H1 (cell line): ENCODE data around the gene S100PBP. TPM values are rescaled to one million over a fixed set of nuclear protein-coding genes. Genes with fewer than 3 reads are reported as not detected.

Experiments
- CTCF ChIA-PET: fragments of 300-600 bp; sonication (Branson Sonifier 250); formaldehyde crosslinking; loops from one replicate; lab custom pipeline; 2021; ENCODE audit not compliant: partially characterized antibody; lab: Charles Lee
- POLR2A ChIA-PET: fragments of 300-600 bp; sonication (Branson Sonifier 250); formaldehyde crosslinking; loops from one replicate; lab custom pipeline; 2021; ENCODE audit warnings: inconsistent platforms; ENCODE audit not compliant: partially characterized antibody; lab: Charles Lee
- DNase-seq, 2 experiments: peaks; one replicate each; pipeline versions ENCODE4 v3.0.0 to v3.0.0-alpha.2; 2010 to 2022; ENCODE audit warnings: low spot score in 2 of 2, low read depth in 1 of 2, mixed read lengths in 1 of 2
- FAIRE-seq: peaks from 2 replicates; lab custom pipeline; 2011; peaks lifted over from hg19 to GRCh38; lab: Jason Lieb, UNC
- H2AFZ ChIP-seq: 2 replicates; pipeline ENCODE4 v1.8.1; 2012; ENCODE audit warnings: low read length, inconsistent platforms
- H2AK5ac ChIP-seq: 2 replicates; pipeline ENCODE4 v1.6.1; 2013; ENCODE audit warnings: low read depth, low read length
- H2BK120ac ChIP-seq: replicated peaks from 2 replicates; pipeline ENCODE3; 2013; ENCODE audit warnings: low read depth, low read length, inconsistent platforms
- H2BK12ac ChIP-seq: 2 replicates; pipeline ENCODE4 v1.6.1; 2013; ENCODE audit warnings: low read depth, low read length
- H2BK15ac ChIP-seq: 2 replicates; pipeline ENCODE4 v1.6.1; 2013; ENCODE audit warnings: low read length
- H2BK20ac ChIP-seq: 2 replicates; pipeline ENCODE4 v1.6.1; 2013; ENCODE audit warnings: low read length
- H2BK5ac ChIP-seq: 2 replicates; pipeline ENCODE4 v1.6.1; 2013; ENCODE audit warnings: low read depth, low read length
- H3K14ac ChIP-seq: 2 replicates; pipeline ENCODE4 v1.6.1; 2013; ENCODE audit warnings: inconsistent platforms; ENCODE audit not compliant: insufficient read length
- H3K18ac ChIP-seq: 2 replicates; pipeline ENCODE4 v1.6.1; 2013; ENCODE audit warnings: low read length; ENCODE audit errors: extremely low read depth
- H3K23ac ChIP-seq: 2 replicates; pipeline ENCODE4 v1.6.1; 2013; ENCODE audit warnings: inconsistent platforms; ENCODE audit not compliant: insufficient read length
- H3K23me2 ChIP-seq: 2 replicates; pipeline ENCODE4 v1.6.1; 2013; ENCODE audit warnings: low read depth, low read length
- H3K27ac ChIP-seq: 2 replicates; pipeline ENCODE4 v1.6.1; 2011; ENCODE audit warnings: low read depth, low read length, inconsistent platforms
- H3K27me3 ChIP-seq, 4 experiments: replicated peaks in 1 of 4; 1 replicate in 1 of 4; 2 replicates in 3 of 4; pipeline versions ENCODE4 v1.6.1 to v1.8.1; 2011 to 2013; ENCODE audit warnings: low read length in 3 of 4, mild to moderate bottlenecking in 3 of 4, inconsistent platforms in 2 of 4, mixed read lengths in 2 of 4, moderate library complexity in 1 of 4; ENCODE audit not compliant: control insufficient read depth in 3 of 4, insufficient read depth in 3 of 4; ENCODE audit errors: extremely low read depth in 1 of 4
- H3K36me3 ChIP-seq, 4 experiments: 2 replicates each; pipeline versions ENCODE4 v1.6.1 to v1.8.1; 2011 to 2013; ENCODE audit warnings: mild to moderate bottlenecking in 4 of 4, low read length in 3 of 4, moderate library complexity in 2 of 4, control low read depth in 1 of 4, inconsistent platforms in 1 of 4; ENCODE audit not compliant: insufficient read depth in 4 of 4, control insufficient read depth in 2 of 4
- H3K4ac ChIP-seq: replicated peaks from 2 replicates; pipeline ENCODE3; 2013; ENCODE audit warnings: low read length, low read depth, mixed read lengths, inconsistent platforms; ENCODE audit not compliant: insufficient read length
- H3K4me1 ChIP-seq, 4 experiments: replicated peaks in 1 of 4; 1 replicate in 1 of 4; 2 replicates in 3 of 4; pipeline versions ENCODE4 v1.6.1 to v1.8.1; 2011 to 2013; ENCODE audit warnings: low read length in 3 of 4, inconsistent platforms in 2 of 4, mixed read lengths in 1 of 4; ENCODE audit not compliant: insufficient read depth in 4 of 4, control insufficient read depth in 3 of 4
- H3K4me2 ChIP-seq, 2 experiments: 2 replicates each; pipeline versions ENCODE4 v1.6.1 to v1.8.1; 2011 to 2013; ENCODE audit warnings: low read depth in 2 of 2, low read length in 2 of 2, control low read depth in 1 of 2, inconsistent platforms in 1 of 2, mild to moderate bottlenecking in 1 of 2; ENCODE audit not compliant: insufficient read depth in 1 of 2
- H3K4me3 ChIP-seq, 4 experiments: fragments of 200-600, 300-600 bp in 1 of 4; sonication (generic), shearing (Covaris generic), sonication (Bioruptor Twin) in 1 of 4; 2 replicates each; pipeline versions ENCODE4 v1.5.1 to v1.8.1; 2011 to 2016; ENCODE audit warnings: low read length in 4 of 4, low read depth in 3 of 4, control low read depth in 2 of 4, inconsistent platforms in 2 of 4, mild to moderate bottlenecking in 2 of 4, mixed read lengths in 1 of 4, moderate library complexity in 1 of 4; ENCODE audit not compliant: insufficient read depth in 2 of 4; ENCODE audit errors: extremely low read depth in 1 of 4
- H3K56ac ChIP-seq: replicated peaks from 2 replicates; pipeline ENCODE3; 2013; ENCODE audit warnings: low read depth, mild to moderate bottlenecking, mixed read lengths, low read length, inconsistent platforms; ENCODE audit not compliant: insufficient read length
- H3K79me1 ChIP-seq: 2 replicates; pipeline ENCODE4 v1.6.1; 2013; ENCODE audit warnings: low read depth, low read length, control low read depth
- H3K79me2 ChIP-seq, 2 experiments: 2 replicates each; pipeline versions ENCODE4 v1.6.1 to v1.8.1; 2012 to 2013; ENCODE audit warnings: low read length in 2 of 2, mild to moderate bottlenecking in 2 of 2, inconsistent platforms in 1 of 2; ENCODE audit not compliant: insufficient read depth in 2 of 2, control insufficient read depth in 1 of 2
- H3K9ac ChIP-seq, 4 experiments: replicated peaks in 1 of 4; 1 replicate in 1 of 4; 2 replicates in 3 of 4; pipeline versions ENCODE4 v1.6.1 to v1.8.1; 2011 to 2013; ENCODE audit warnings: low read depth in 3 of 4, low read length in 3 of 4, control low read depth in 2 of 4, mild to moderate bottlenecking in 2 of 4, moderate library complexity in 2 of 4, inconsistent platforms in 1 of 4; ENCODE audit errors: extremely low read depth in 1 of 4
- H3K9me3 ChIP-seq, 2 experiments: 2 replicates each; pipeline versions ENCODE4 v1.6.1 to v1.8.1; 2012 to 2013; ENCODE audit warnings: mild to moderate bottlenecking in 2 of 2, moderate library complexity in 2 of 2, control low read depth in 1 of 2, inconsistent platforms in 1 of 2, low read depth in 1 of 2, low read length in 1 of 2, mixed read lengths in 1 of 2; ENCODE audit not compliant: insufficient read depth in 2 of 2
- H4K20me1 ChIP-seq, 2 experiments: replicated peaks in 1 of 2; 2 replicates each; pipeline versions ENCODE3 to v1.8.1; 2011 to 2013; ENCODE audit warnings: inconsistent platforms in 2 of 2, low read length in 2 of 2, mild to moderate bottlenecking in 1 of 2; ENCODE audit not compliant: insufficient read depth in 2 of 2, control insufficient read depth in 1 of 2
- H4K5ac ChIP-seq: 2 replicates; pipeline ENCODE4 v1.6.1; 2013; ENCODE audit warnings: low read length, low read depth, mixed read lengths, inconsistent platforms; ENCODE audit not compliant: insufficient read length
- H4K8ac ChIP-seq: 2 replicates; pipeline ENCODE4 v1.8.0; 2013; ENCODE audit warnings: mild to moderate bottlenecking, moderate library complexity, low read length, inconsistent platforms; ENCODE audit not compliant: insufficient read depth; ENCODE audit errors: extremely low read depth
- H4K91ac ChIP-seq: replicated peaks from 2 replicates; pipeline ENCODE3; 2013; ENCODE audit warnings: low read length, mixed read lengths, inconsistent platforms; ENCODE audit not compliant: insufficient read length
- ATF2 ChIP-seq: IDR thresholded peaks from 2 replicates; pipeline ENCODE4 v1.6.1; 2012; ENCODE audit warnings: low read length, inconsistent platforms
- CREB1 ChIP-seq: IDR thresholded peaks from 2 replicates; pipeline ENCODE4 v1.6.1; 2012; ENCODE audit warnings: inconsistent platforms
- HDAC2 ChIP-seq, 2 experiments: fragments of 300-600 bp in 1 of 2; sonication (generic) in 1 of 2; IDR thresholded peaks; 2 replicates each; pipeline ENCODE4 v1.6.1; 2011 to 2012; ENCODE audit warnings: low read depth in 2 of 2, low read length in 2 of 2, mild to moderate bottlenecking in 2 of 2, moderate library complexity in 2 of 2, borderline replicate concordance in 1 of 2, inconsistent platforms in 1 of 2
- JUND ChIP-seq: IDR thresholded peaks from 2 replicates; pipeline ENCODE4 v1.6.1; 2011; ENCODE audit warnings: mild to moderate bottlenecking, improper control_type of control experiment, low read length
- KDM1A ChIP-seq: fragments of 200-600, 300-600 bp; sonication (generic); IDR thresholded peaks from 2 replicates; pipeline ENCODE4 v1.7.1; 2016; ENCODE audit warnings: mild to moderate bottlenecking, low read length, borderline replicate concordance
- KDM5A ChIP-seq: fragments of 200-600 bp; IDR thresholded peaks from 2 replicates; pipeline ENCODE4 v1.7.1; 2012; ENCODE audit warnings: mild to moderate bottlenecking, low read length, inconsistent platforms, mixed read lengths
- MAFK ChIP-seq: IDR thresholded peaks from 2 replicates; pipeline ENCODE4 v1.6.1; 2012; ENCODE audit warnings: low read depth, mild to moderate bottlenecking, improper control_type of control experiment, low read length
- RAD21 ChIP-seq, 2 experiments: IDR thresholded peaks in 1 of 2; conservative IDR thresholded peaks in 1 of 2; 2 replicates each; pipeline ENCODE4 v1.6.1; 2011; ENCODE audit warnings: low read depth in 2 of 2, low read length in 2 of 2, improper control_type of control experiment in 1 of 2, inconsistent platforms in 1 of 2, mild to moderate bottlenecking in 1 of 2, moderate library complexity in 1 of 2
- WGBS, 2 experiments: shearing (Covaris generic) in 1 of 2; methylation state at CpG; one replicate each; pipeline versions ENCODE4 v1.1.6 to v1.1.7; 2013 to 2015; ENCODE audit warnings: low lambda C conversion rate in 2 of 2, mixed read lengths in 2 of 2, inconsistent platforms in 1 of 2, low coverage in 1 of 2, missing lambda C conversion rate in 1 of 2; ENCODE audit not compliant: insufficient replicate concordance in 2 of 2, insufficient coverage in 1 of 2, insufficient read length in 1 of 2; ENCODE audit errors: extremely low coverage in 1 of 2, missing lambda C conversion rate in 1 of 2; 5-methylcytosine and 5-hydroxymethylcytosine counted together
- polyA plus RNA-seq, 7 experiments: library from polyadenylated mRNA; depleted of rRNA in 3 of 7; stranded (reverse) in 5 of 7; unstranded in 2 of 7; fragments of >200 nt in 5 of 7; fragments of 200-250 nt in 2 of 7; gene quantifications; 1 replicate in 5 of 7; 2 replicates in 1 of 7; 4 replicates in 1 of 7; pipeline versions ENCODE4 v1.2.1 to v1.2.3, GENCODE V29; 2011 to 2013; ENCODE audit warnings: missing spikeins in 2 of 7, mixed read lengths in 2 of 7
- total RNA-seq: library from RNA; stranded (reverse); fragmentation: NEBNext Ultra II Directional; extraction: Animal tissue kit (Norgen Biotek cat#: 25700); gene quantifications from 2 replicates; pipeline ENCODE4 v1.2.1, GENCODE V29; 2021
- TF ChIP-seq, protein P1 (sequence below): IDR thresholded peaks from 2 replicates; pipeline ENCODE4 v1.6.1; 2011; ENCODE audit warnings: low read depth, mild to moderate bottlenecking, low read length; ENCODE audit not compliant: insufficient read depth

Gene S100PBP
- total and polyA plus RNA-seq, 2 of the 8 experiments (the other 6 are each of a cell fraction or from before 2014, with no cell fraction given), result 43.8 to 68.3 TPM

DNA sequence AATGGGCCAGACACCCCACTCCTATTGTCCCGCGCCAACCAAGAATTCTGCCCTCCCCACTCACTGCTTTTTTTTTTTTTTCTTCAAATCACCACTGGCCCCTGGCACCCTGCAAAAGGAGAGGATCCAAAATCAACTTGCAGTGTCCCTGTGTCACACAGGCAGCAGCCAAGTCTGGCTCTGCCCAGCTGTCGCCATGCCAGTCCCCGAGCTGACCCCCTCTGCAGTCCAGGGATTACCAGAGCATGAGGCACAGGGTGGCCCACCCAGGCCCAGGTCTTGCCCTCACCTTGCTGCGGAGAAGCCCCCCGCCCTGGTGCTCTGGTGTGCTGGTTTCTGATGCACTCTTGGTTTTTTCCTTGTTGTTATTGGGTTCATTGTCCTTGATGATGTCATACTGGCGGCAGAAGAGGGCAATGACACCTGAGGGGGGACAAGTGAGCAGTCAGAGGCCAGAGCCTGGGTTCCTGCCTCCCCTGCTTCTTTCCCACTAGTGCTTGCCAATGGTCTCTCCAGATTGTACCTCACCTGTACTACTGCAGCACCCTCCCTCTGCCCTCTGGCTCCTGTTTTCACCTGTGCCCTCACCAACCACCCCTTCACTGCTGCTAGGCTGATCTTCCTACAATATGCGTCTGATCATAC lies 47.0 kb downstream of the S100PBP start:
- Histone ChIP-seq H3K23me2 (no peaks in the 10 kb centered on the region), H2BK20ac (no peak overlapping the region), H2BK12ac (no peak overlapping the region), H3K4me3 (no peak overlapping the region), H3K18ac (no peak overlapping the region), H4K8ac (no peak overlapping the region), H3K9me3 (no peaks in the 10 kb centered on the region), H3K79me2 (no peaks in the 10 kb centered on the region), H3K27me3 (peaks cover 0 to 11% (median 5%) of the 10 kb centered on the region in 4 experiments; a peak in 6 of 7 replicates), H3K4me1 (peaks cover 0 to 1% (median under 1%) of the 10 kb centered on the region in 4 experiments; a peak in 3 of 7 replicates), H3K23ac (no peak overlapping the region), H3K14ac (no peak overlapping the region), H3K9ac (no peak overlapping the region), H2AFZ (no peak overlapping the region), H2AK5ac (no peak overlapping the region), H3K4ac (no peak overlapping the region), H3K4me2 (no peak overlapping the region), H3K79me1 (no peaks in the 10 kb centered on the region), H3K36me3 (peaks cover 0 to 7% (median 0%) of the 10 kb centered on the region in 4 experiments; a peak in 4 of 8 replicates), H4K5ac (no peak overlapping the region), H4K91ac (no peak overlapping the region), H3K27ac (no peak overlapping the region), H2BK15ac (no peak overlapping the region), H2BK120ac (no peak overlapping the region), H4K20me1 (peaks cover 0 to 2% of the 10 kb centered on the region in 2 experiments), H2BK5ac (no peak overlapping the region), H3K56ac (no peak overlapping the region)
- ChIA-PET POLR2A (interaction anchor here (1.0 kb wide), 1 partner anchor 47 kb away, joined by 5 read pairs; the partner anchor contains the start of genes S100PBP and YARS1), CTCF (interaction anchor here (1.7 to 2.8 kb wide), 3 partner anchors 12 to 28 kb away, joined by 5 to 11 read pairs (median 8); no protein-coding TSS in a partner anchor)
- 83% methylated on average over 8 of the region's 8 CpGs; no CpG with 5 or more reads in 1 of the 2 experiments for WGBS, 2 experiments
- FAIRE-seq, result no peak
- TF ChIP-seq RAD21 (IDR thresholded peaks at IDR 0.05 in 1 of 2, conservative IDR thresholded peaks at IDR 0.05 in 1 of 2; ENCODE audit: low read depth in 2 of 2, low read length in 2 of 2) (no peak), MAFK (no peak), JUND (no peak), ATF2 (no peak), CREB1 (no peak), KDM1A (no peak), KDM5A (no peak), HDAC2 (IDR thresholded peaks at IDR 0.05; ENCODE audit: borderline replicate concordance in 1 of 2, low read depth in 2 of 2, low read length in 2 of 2) (no peak)
- TF ChIP-seq, protein P1, sequence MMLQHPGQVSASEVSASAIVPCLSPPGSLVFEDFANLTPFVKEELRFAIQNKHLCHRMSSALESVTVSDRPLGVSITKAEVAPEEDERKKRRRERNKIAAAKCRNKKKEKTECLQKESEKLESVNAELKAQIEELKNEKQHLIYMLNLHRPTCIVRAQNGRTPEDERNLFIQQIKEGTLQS, result no peak
- DNase-seq, result no peak
